Osteoblast (primary cell): ENCODE data around the gene IST1. TPM values are rescaled to one million over a fixed set of nuclear protein-coding genes. Genes with fewer than 3 reads are reported as not detected.

ENCODE experiments used
- DNase-seq: peaks from one replicate; pipeline ENCODE4 v3.0.0; 2011; ENCODE audit warnings: low spot score, mixed read lengths; ENCODE audit not compliant: insufficient read length; ENCODE audit errors: missing footprints
- H2AFZ ChIP-seq: 2 replicates; pipeline ENCODE4 v1.6.0; 2011; ENCODE audit warnings: mild to moderate bottlenecking, low read length
- H3K27ac ChIP-seq: 2 replicates; pipeline ENCODE4 v1.5.1; 2011; ENCODE audit warnings: mild to moderate bottlenecking, low read depth, low read length, moderate library complexity
- H3K27me3 ChIP-seq: 2 replicates; pipeline ENCODE4 v1.6.0; 2012; ENCODE audit warnings: mild to moderate bottlenecking, control low read depth, inconsistent platforms, low read length, moderate library complexity; ENCODE audit not compliant: insufficient read depth
- H3K36me3 ChIP-seq: 2 replicates; pipeline ENCODE4 v1.5.1; 2011; ENCODE audit warnings: mild to moderate bottlenecking, low read length, control low read depth, moderate library complexity; ENCODE audit not compliant: insufficient read depth
- H3K4me1 ChIP-seq: 2 replicates; pipeline ENCODE4 v1.5.1; 2011; ENCODE audit warnings: mild to moderate bottlenecking, low read length, control low read depth, moderate library complexity; ENCODE audit not compliant: insufficient read depth
- H3K4me2 ChIP-seq: 2 replicates; pipeline ENCODE4 v1.6.0; 2011; ENCODE audit warnings: mild to moderate bottlenecking, low read length; ENCODE audit not compliant: insufficient read depth
- H3K4me3 ChIP-seq: fragments of 200-600 bp; sonication (generic); 3 replicates; pipeline ENCODE4 v1.5.1; 2012; ENCODE audit warnings: mild to moderate bottlenecking, low read length, inconsistent platforms; ENCODE audit not compliant: insufficient read depth
- H3K79me2 ChIP-seq: 2 replicates; pipeline ENCODE4 v1.6.0; 2012; ENCODE audit warnings: mild to moderate bottlenecking, low read length, control low read depth, inconsistent platforms; ENCODE audit not compliant: insufficient read depth
- H3K9me3 ChIP-seq: 2 replicates; pipeline ENCODE4 v1.5.1; 2011; ENCODE audit warnings: low read depth, low read length, control low read depth
- H4K20me1 ChIP-seq: 2 replicates; pipeline ENCODE4 v1.6.0; 2012; ENCODE audit warnings: mild to moderate bottlenecking, low read length, control low read depth; ENCODE audit not compliant: insufficient read depth
- CTCF ChIP-seq: IDR thresholded peaks from 2 replicates; pipeline ENCODE4 v1.5.1; 2011; ENCODE audit warnings: mild to moderate bottlenecking, low read depth, low read length, moderate library complexity; ENCODE audit errors: extremely low read depth
- total RNA-seq: library from RNA; depleted of rRNA; stranded (reverse); fragments of >200 nt; gene quantifications from 2 replicates; pipeline ENCODE4 v1.2.3, GENCODE V29; 2012

The IST1 gene
- total RNA-seq, 1 donor, result 229 TPM

DNA sequence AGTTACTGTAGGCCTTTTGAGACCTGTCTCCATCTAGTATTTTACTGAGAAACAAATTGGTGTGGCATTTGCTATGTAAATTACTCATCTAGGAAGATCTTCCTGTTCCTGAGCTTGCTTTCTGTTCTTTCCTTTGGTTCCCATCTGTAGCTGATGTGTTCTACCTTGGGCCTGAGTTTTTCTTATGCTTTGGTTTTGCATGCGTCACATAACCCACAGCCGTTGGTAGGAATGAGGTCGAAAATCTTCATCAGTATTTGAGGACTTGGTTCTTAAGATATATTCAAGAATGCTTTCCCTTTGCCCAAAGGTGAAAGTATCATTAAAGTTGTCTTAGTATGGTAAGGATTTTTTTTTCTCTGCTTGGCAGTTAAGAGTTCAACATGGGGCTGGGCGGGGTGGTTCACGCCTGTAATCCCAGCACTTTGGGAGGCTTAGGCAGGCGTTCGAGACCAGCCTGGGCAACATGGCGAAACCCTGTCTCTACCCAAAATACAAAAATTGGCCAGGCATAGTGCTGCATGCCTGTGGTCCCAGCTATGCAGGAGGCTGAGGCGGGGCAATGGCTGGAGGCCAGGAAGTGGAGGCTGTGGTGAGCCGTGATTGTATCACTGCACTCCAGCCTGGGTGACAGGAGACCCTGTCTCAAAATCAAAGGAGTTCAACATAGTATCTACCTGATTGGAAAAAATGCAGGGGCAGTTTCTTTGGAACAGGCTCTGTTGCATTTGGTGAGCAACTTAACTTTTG, 28.8 kb downstream of the IST1 start:
- no peaks in the 10 kb centered on the region for H3K9me3 ChIP-seq
- peaks cover 72% of the 10 kb centered on the region for H3K79me2 ChIP-seq

DNA sequence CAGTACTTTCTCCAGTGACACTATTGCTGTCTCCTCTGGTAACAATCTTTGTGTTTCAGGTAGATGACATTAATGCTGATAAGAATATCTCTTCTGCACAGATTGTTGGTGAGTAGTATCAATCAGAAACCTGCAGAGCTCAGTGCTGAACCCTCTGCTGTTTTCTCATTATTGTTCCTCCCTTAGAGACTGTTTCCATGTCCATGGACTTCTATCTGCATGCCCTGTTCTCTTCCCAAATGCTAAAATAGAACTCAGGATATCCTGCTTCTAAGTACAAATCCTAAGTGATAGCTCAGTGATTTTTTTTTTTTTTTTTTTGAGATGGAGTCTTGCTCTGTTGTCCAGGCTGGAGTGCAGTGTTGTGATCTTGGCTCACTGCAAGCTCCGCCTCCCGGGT, 29.4 kb downstream of the IST1 start:
- H3K27ac ChIP-seq, result no peak overlapping the region
- no peak for DNase-seq
- peaks cover 40% of the 10 kb centered on the region for H3K4me1 ChIP-seq
- no peak overlapping the region for H2AFZ ChIP-seq
- H3K79me2 ChIP-seq, result peaks cover 70% of the 10 kb centered on the region
- H4K20me1 ChIP-seq, result peaks cover 73% of the 10 kb centered on the region
- peaks cover 82% of the 10 kb centered on the region for H3K36me3 ChIP-seq
- H3K4me3 ChIP-seq, result no peak overlapping the region
- no peak for TF ChIP-seq CTCF
- no peaks in the 10 kb centered on the region for H3K9me3 ChIP-seq
- H3K27me3 ChIP-seq, result no peaks in the 10 kb centered on the region
- no peak overlapping the region for H3K4me2 ChIP-seq

More for the DNA sequence above, 28.8 kb downstream of the IST1 start:
- Histone ChIP-seq H2AFZ (no peak overlapping the region), H3K4me3 (no peak overlapping the region), H3K27me3 (no peaks in the 10 kb centered on the region), H3K4me2 (no peak overlapping the region), H4K20me1 (peaks cover 73% of the 10 kb centered on the region), H3K4me1 (peaks cover 37% of the 10 kb centered on the region), H3K27ac (no peak overlapping the region), H3K36me3 (peaks cover 86% of the 10 kb centered on the region)
- DNase-seq, result no peak
- no peak for TF ChIP-seq CTCF

- Histone ChIP-seq H2AFZ (no peak overlapping the region), H3K27ac (peak overlapping the region; percentile 65), H3K4me1 (peaks cover 43% of the 10 kb centered on the region), H3K27me3 (no peaks in the 10 kb centered on the region), H4K20me1 (peaks cover 71% of the 10 kb centered on the region), H3K79me2 (peaks cover 69% of the 10 kb centered on the region), H3K9me3 (no peaks in the 10 kb centered on the region), H3K36me3 (peaks cover 67% of the 10 kb centered on the region), H3K4me3 (no peak overlapping the region), H3K4me2 (no peak overlapping the region)
- no peak for TF ChIP-seq CTCF
- DNase-seq, result no peak
These were observed 32.1 kb downstream of the IST1 start for GRCh38 chr16:71927383-71927782.

DNA sequence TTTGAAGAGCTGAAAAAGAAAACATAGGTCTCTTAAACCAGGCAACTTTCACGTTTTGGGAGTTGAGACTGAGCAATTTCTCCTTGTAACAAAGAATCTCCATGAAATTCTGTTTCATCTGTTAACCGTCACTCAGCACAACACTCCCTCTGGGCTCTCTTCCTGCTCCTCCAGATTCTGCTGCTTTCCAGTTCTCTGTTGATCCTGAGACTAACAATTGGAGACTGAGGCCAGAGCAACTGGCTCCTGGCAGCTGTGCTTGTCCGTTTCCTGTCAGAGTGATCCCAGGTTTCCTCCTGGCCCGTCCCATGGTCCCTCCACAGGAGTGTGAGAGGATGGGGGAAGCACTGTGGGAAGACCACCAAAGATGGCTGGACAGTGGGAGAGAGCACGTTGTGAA, 32.5 kb downstream of the IST1 start:
- no peak overlapping the region for H2AFZ ChIP-seq
- peaks cover 43% of the 10 kb centered on the region for H3K4me1 ChIP-seq
- no peak overlapping the region for H3K4me3 ChIP-seq
- peaks cover 63% of the 10 kb centered on the region for H3K36me3 ChIP-seq
- peaks cover 67% of the 10 kb centered on the region for H3K79me2 ChIP-seq
- H4K20me1 ChIP-seq, result peaks cover 69% of the 10 kb centered on the region
- H3K4me2 ChIP-seq, result no peak overlapping the region
- peak overlapping the region; percentile 65 for H3K27ac ChIP-seq
- no peaks in the 10 kb centered on the region for H3K9me3 ChIP-seq
- DNase-seq, result no peak
- no peak for TF ChIP-seq CTCF
- no peaks in the 10 kb centered on the region for H3K27me3 ChIP-seq
